ENCODE data around the gene PDE1C.

The PDE1C gene

GRCh38 chr7:31950091-31950755 lies 120.0 kb downstream of the PDE1C start:
- no peak for DNase-seq
- no peak overlapping the region for H3K27ac ChIP-seq
- no peak overlapping the region for H3K4me3 ChIP-seq (ENCODE audit: low read depth, low read length)
- H3K36me3 ChIP-seq: peaks cover 2% of the 10 kb centered on the region; the same call in 1 of the 2 replicates
- TF ChIP-seq CTCF (IDR thresholded peaks at IDR 0.05; ENCODE audit: low read depth, low read length): no peak
- peaks cover 13% of the 10 kb centered on the region for H3K9me3 ChIP-seq (ENCODE audit: severe bottlenecking)
- H3K27me3 ChIP-seq (ENCODE audit: insufficient read depth, low read depth, severe bottlenecking): no peaks in the 10 kb centered on the region

DNA sequence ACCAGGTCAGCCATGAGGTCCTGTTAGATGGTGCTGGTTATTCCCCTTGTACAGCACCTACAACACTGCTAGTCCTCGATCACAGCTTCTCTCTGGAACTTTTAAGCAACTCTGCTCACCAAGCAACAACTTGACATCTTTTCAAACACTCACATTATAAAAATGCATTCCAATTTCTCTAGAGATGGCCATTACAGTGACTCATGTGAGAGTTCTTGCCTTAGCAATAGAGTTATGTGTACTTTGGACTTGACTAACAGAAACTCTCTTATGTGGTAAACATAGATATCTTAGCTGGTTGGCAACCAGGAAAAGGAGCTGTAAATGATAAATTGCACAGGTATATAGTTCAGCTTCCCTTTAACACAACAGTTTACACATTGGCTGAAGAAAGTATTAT lies 122.2 kb downstream of the PDE1C start:
- no peaks in the 10 kb centered on the region for H3K27me3 ChIP-seq (ENCODE audit: insufficient read depth, low read depth, severe bottlenecking)
- DNase-seq: no peak
- TF ChIP-seq CTCF (IDR thresholded peaks at IDR 0.05; ENCODE audit: low read depth, low read length): no peak
- no peak overlapping the region for H3K4me3 ChIP-seq (ENCODE audit: low read depth, low read length)
- peaks cover 2% of the 10 kb centered on the region; the same call in 1 of the 2 replicates for H3K36me3 ChIP-seq
- no peak overlapping the region for H3K27ac ChIP-seq
- peaks cover 13% of the 10 kb centered on the region for H3K9me3 ChIP-seq (ENCODE audit: severe bottlenecking)

- no peaks in the 10 kb centered on the region for H3K9me3 ChIP-seq (ENCODE audit: severe bottlenecking)
- no peaks in the 10 kb centered on the region for H3K36me3 ChIP-seq
- no peak for TF ChIP-seq CTCF (IDR thresholded peaks at IDR 0.05; ENCODE audit: low read depth, low read length)
- H3K27me3 ChIP-seq (ENCODE audit: insufficient read depth, low read depth, severe bottlenecking): no peaks in the 10 kb centered on the region
- DNase-seq: no peak
- H3K27ac ChIP-seq: no peak overlapping the region
- no peak overlapping the region for H3K4me3 ChIP-seq (ENCODE audit: low read depth, low read length)
Measured at GRCh38 chr7:31940167-31940566, 130.0 kb downstream of the PDE1C start.

GRCh38 chr7:31939076-31939475 lies 131.1 kb downstream of the PDE1C start:
- Histone ChIP-seq H3K27ac (no peak overlapping the region), H3K27me3 (ENCODE audit: insufficient read depth, low read depth, severe bottlenecking) (no peaks in the 10 kb centered on the region), H3K36me3 (no peaks in the 10 kb centered on the region), H3K9me3 (ENCODE audit: severe bottlenecking) (no peaks in the 10 kb centered on the region), H3K4me3 (ENCODE audit: low read depth, low read length) (no peak overlapping the region)
- no peak for DNase-seq
- no peak for TF ChIP-seq CTCF (IDR thresholded peaks at IDR 0.05; ENCODE audit: low read depth, low read length)

GRCh38 chr7:31938650-31939049 lies 131.6 kb downstream of the PDE1C start:
- no peaks in the 10 kb centered on the region for H3K9me3 ChIP-seq (ENCODE audit: severe bottlenecking)
- H3K27ac ChIP-seq: no peak overlapping the region
- no peak for DNase-seq
- no peaks in the 10 kb centered on the region for H3K36me3 ChIP-seq
- H3K27me3 ChIP-seq (ENCODE audit: insufficient read depth, low read depth, severe bottlenecking): no peaks in the 10 kb centered on the region
- H3K4me3 ChIP-seq (ENCODE audit: low read depth, low read length): no peak overlapping the region
- TF ChIP-seq CTCF (IDR thresholded peaks at IDR 0.05; ENCODE audit: low read depth, low read length): 0 out of 2 replicates have a peak, but pooled peaks have one; percentile 23

DNA sequence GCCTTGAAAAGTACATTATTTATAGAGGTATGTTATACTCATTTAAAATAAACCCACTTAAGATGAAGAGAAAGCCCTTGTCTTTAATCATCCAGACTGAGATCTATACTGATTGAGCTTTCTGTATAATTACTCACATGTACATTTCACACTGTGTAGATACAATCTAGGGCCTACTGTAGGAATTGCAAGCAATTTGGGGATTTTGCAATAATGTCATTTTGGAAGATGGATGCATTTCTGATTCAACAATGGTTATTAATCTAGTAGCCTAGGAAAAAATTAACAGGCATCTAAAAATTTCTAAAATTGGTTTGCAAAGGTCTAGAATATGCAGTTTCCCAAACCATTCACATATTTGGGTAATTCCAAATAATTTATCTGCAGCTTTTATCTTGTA lies 132.2 kb downstream of the PDE1C start:
- no peak for DNase-seq
- Histone ChIP-seq H3K9me3 (ENCODE audit: severe bottlenecking) (no peaks in the 10 kb centered on the region), H3K27me3 (ENCODE audit: insufficient read depth, low read depth, severe bottlenecking) (no peaks in the 10 kb centered on the region), H3K36me3 (no peaks in the 10 kb centered on the region), H3K27ac (no peak overlapping the region), H3K4me3 (ENCODE audit: low read depth, low read length) (no peak overlapping the region)
- no peak for TF ChIP-seq CTCF (IDR thresholded peaks at IDR 0.05; ENCODE audit: low read depth, low read length)

Measured in WERI-Rb-1 (cell line).